ENCODE data around the gene PEX19.
"Not testable (repeated sequence)": the region's sequence is repeated elsewhere in the genome, so short reads cannot be mapped to it uniquely, and the experiment has no call there.

PEX19 gene, protein sequence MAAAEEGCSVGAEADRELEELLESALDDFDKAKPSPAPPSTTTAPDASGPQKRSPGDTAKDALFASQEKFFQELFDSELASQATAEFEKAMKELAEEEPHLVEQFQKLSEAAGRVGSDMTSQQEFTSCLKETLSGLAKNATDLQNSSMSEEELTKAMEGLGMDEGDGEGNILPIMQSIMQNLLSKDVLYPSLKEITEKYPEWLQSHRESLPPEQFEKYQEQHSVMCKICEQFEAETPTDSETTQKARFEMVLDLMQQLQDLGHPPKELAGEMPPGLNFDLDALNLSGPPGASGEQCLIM

DNA sequence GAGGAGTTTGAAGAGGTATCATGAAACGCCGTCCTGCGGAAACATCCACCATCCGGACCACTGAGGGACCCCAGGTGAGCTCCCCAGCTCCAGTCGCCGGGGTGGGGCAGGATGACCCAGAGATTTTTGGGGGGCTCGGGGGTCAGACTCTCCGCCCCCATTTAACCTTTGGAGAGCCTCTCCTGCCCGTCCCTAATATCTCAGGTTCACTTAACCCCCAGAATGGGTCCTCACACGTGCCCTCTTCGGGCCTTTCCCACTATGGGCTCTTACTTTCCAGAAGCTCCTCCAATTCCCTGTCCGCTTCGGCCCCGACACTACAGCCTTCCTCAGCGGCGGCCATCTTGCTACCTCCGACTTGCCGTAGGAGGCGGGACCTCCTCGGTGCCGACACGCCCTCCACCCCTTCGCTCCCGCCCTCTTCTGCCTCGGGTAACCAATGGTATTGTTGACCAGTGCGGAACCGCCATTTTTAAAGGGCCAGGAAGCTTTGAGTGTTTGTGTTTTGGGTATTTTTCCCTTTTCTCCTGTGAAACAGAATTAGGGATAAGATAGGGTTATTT lies at the start of gene PEX19:
PEX19 (minus strand) TSS at position 352 of the 563 bp plus-strand sequence; CDS start at position 343, 9 bp downstream.
- DNase-seq: peak; percentile 87

DNA sequence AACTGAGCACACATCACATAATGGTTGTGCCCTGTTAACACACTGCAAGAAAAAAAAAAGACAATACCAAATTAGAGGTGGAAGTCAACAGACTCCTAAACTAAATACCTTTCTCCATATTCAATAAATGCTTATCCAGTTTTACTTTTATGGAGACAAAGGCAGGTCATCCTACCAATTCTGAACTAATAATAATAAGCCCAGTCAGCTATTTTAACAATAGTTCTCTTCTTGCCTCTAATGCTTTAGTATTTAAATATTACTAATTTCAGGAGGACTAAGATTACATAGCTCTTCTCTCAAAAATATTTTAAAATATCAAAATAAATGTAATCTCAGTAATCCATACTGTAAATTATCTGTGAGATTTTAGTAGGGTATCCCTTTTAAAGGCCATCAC lies 47.6 kb upstream of the PEX19 start:
- DNase-seq: no peak

DNA sequence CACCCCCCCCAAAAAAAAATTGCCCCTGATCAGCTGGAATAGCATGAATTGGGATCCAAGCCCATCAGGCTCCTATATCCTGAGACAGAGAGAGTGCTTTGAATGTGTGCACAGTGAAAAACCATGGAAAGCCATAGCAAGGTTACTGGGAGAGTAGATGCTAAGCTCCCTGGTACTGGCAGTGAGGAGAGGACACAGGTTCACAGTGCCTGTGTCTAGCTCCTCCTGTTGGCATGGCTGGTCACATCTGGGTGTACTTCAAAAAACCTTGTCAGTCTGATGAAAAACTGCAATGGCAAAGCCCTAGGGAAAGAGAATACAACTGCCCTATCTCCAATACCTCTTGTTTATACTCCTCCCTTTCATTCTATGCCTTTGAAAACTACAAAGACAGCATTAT lies 45.2 kb upstream of the PEX19 start:
- DNase-seq: no peak

DNA sequence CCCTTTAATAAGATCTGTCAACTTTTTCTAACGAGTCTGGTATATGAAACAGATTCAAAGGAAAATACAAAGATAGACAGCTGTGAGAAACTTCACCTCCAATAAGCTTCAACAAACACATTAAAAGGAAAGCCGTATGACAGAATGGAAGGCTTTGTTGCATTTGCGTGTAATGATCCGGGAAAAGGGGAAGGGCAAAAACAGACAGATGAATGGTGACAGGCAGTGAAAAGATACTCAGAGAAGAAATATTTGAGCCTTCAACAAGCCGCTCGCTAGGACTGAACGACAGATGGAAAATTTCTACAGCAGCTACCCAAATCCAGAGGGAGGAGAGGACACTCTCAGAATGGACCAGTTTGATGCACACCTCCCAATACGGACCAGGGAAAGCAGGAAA lies 43.3 kb upstream of the PEX19 start:
- no peak for DNase-seq

DNA sequence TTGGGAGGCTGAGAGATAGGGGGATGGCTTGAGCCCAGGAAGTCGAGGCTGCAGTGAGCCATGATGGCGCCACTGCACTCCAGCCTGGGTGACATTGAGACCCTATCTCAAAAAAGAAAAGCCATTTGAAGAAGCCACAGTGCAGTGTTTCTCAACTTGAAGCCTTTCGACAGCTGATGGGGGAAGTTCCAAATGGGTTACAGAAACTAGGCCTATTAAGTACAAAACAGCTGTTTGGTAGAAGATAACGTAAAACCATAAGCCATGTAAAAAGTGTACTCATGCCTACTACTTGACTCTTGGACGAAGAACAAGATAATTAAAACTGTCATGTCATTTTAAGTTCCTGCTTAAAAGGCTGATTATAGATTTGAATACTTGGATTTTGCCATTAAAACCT lies 41.5 kb upstream of the PEX19 start:
- DNase-seq: no peak

DNA sequence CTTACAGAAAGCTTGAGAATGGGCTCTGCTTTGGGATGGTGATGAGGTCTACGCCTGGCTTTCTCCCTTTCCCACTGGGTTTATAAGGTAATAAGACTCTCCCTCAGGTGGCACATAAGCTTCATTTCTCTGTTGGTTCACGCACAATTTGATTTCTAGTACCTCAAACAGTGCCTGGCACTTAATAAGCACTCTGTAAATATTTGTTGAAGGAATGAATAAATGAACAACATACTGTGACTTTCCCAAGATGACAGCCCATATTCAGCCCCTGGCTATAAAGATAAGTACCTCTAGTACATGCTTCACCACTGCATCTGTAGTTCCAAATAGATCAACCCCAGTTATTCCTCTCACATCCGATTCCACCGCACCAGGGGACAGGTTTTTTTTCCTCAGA lies 40.3 kb upstream of the PEX19 start:
- DNase-seq: no peak

DNA sequence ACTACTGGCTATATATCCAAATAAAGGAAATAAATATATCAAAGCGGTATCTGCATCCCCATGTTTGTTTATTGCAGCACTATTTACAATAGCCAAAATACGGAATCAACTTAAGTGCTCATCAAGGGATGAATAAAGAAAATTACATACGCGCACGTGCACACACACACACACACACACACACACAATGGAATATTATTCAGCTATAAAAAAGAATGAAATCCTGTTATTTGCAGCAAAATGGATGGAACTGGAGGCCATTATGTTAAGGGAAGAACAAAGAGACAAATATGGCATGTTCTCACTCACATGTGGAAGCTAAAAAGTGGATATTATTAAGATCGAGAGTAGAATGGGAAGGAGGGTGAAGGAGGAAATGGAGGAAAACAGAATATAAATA lies 37.9 kb upstream of the PEX19 start:
- DNase-seq: no peak

DNA sequence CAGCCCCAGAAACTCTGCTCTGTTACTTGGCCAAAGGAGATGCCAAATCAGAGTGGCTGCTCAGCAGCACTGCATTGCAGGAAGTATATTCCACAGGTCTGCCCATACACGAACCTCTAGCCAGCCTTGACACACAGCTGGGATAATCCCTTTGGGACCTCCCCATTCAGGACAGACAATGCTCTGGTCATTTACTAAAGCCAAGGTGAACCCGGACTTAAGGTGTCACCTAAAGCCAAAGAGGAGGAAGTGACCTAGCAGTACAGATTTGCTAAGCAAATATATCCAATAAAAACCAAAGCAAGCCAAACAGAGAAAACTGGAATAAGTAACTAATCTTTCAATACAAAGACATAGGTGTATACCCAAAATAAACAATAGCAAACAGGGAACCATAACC lies 30.4 kb upstream of the PEX19 start:
- DNase-seq: no peak

DNA sequence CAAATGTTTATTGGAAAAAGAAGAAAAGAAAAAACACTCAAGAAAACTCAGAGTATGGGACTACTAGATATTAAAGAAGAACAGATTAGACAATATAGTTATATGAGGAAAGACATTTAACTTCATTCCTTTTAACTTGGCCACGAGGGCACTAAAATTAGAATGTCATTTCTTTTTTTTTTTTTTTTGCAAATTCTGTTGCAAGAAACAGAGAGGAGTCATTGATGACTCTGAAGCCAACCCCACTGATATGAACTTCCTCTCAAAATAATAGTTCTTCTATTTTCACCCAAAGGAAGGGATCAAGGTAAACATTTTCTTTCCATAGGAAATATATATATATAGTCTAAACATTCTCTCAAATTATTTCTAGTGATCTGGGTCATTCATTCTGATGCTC lies 24.6 kb upstream of the PEX19 start:
- DNase-seq: no peak

DNA sequence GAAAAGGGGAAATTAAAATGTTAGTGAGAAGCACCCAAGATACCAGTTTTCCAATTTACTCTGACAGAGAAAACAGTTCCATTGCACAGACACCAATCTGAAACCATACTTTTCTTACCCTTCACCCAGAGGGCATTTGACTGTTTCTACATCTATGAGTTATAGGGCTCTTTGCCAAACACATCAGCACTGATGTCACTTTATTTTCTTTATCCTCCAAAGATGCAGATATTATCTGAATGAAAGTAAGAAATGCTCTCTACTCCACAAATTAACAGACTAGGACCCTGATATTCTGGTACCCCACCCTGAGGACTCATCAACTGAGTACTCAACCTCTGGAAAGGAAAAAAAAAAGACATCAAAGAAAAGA lies 24.2 kb upstream of the PEX19 start:
- no peak for DNase-seq

DNA sequence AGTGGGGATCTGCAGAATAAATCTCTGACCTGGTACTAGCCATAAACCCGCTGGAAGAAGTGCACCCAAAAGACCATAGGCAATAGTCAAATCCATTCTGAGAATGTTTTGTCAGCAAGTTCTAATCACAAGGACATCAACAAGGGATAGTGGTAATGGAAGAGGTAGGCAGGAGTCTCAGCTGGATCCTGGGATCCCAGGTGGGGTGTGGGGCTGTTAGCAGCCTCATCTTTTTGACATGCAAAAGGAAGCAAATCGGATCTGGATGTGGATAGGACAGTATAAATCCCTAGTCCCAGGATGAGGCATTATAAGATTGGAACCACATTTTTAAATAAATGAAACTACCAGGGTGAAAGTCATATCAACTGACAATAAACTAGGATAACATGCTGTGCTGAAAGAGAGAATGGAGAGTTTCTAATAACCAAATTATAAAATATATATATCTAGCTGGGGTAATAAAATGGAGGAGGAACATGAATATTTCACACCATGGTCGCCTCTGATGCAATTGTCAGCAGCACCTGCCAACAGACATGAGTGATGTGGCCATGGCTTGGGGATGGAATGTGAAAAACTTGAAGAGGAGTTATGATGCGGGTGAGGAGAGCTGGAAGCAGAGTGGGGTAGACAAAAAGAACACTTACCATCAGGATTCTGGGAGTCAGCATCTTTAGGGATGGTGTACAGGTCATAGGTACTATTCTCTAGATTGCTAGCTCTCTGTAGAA lies 23.7 kb upstream of the PEX19 start:
- no peak for DNase-seq

DNA sequence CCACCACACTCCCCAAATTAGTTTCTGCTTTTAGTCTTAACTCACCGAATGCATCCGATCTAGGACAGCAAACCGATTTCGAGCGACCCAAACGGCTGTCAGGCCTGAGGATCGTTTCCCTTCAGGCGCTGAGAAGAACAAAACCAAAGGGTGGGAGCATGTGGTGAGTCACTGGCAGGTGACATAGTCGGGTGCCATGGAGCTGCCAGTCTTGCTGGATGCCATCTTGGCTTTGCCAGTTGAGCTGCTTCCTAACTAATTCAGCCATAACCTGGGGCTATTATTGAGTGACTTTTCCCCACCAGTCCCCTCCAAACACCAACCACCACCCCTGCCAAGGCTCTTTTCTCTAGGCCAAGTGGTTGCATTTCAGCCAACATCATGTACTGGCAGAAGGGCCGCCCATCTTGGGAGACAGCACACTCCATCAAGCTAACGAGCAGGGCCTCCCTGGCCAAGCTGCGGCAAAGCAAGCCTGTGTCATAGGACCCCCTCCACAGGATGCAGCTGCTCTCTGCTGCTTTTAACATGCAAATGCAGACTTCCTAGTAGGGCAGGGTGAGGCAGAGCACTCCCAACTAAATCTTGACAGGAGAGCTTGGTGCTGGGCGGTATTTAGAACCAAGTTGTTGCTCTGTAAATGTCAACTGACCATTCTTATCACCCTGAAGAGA lies 22.3 kb upstream of the PEX19 start:
- no peak for DNase-seq

DNA sequence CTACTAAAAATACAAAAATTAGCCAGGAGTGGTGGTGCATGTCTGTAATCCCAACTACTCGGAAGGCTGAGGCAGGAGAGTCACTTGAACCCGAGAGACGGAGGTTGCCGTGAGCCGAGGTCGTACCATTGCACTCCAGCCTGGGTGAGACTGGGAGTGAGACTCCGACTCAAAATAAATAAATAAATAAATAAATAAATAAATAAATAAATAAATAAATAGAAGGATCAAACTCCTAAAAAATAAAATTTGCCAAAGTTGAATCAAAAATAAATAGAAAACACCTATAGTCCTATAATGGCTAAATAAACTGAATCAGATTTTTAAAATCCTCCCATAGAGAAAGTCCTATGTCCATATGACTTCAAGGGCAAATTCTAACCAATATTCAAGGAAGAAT lies 15.2 kb upstream of the PEX19 start:
- DNase-seq: no peak

DNA sequence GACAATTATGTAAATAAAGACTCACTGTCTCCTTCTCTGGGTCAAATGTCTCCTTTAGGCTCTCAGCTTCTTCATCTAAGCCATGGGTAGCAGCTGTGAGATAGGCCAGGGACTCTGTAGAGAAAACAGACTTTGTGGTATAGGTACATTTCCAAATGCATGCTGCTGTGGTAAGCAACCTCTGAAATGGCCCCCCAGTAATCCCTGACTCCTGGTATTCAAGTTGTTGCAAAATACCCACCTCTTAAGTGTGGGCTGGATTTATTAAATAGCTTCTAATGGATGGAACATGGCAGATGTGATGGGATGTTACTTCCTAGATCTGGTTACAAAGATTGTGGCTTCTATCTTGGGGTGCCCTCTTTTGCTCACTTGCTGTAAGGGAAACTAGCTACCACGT lies 11.1 kb upstream of the PEX19 start:
- DNase-seq: no peak

DNA sequence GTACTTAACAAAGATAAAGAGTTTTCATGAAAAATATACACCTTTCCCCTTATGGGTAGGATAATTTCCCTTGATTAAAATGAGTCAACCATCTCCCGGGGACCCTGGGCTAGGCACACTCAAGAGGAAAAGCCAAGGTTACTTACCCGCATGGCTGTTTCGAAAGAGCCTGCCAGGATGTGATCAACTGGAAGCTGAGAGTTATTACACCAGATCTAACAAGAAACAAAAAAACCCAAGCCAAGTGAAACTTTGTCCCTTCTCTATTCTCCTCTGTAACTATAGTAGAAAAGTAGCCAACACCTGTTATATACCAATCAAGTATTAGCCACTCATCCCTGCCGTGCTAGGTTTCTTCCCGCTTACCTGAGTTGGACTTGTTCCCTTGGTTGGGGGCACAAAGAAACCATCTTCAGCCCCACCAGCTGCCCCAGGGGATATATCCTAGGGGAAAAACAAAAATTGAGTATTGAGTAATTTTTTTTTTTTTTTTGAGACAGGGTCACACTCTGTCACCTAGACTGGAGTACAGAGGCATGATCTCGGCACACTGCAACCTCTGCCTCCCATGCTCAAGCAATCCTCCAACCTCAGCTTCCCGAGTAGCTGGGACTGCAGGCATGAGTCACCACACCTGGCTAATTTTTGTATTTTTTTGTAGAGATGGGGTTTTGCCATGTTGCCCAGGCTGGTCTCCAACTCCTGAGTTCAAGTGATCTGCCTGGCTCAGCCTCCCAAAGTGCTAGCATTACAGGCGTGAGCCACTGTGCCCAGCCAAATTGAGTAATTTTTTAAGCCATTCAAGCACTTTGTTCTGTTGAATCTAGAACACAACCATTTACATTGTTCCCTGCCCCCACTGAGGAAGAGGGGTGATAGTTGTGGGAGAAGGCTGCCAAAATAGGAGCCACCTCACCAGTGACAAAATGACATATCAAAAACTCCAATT lies 8.4 kb upstream of the PEX19 start:
- no peak for DNase-seq

DNA sequence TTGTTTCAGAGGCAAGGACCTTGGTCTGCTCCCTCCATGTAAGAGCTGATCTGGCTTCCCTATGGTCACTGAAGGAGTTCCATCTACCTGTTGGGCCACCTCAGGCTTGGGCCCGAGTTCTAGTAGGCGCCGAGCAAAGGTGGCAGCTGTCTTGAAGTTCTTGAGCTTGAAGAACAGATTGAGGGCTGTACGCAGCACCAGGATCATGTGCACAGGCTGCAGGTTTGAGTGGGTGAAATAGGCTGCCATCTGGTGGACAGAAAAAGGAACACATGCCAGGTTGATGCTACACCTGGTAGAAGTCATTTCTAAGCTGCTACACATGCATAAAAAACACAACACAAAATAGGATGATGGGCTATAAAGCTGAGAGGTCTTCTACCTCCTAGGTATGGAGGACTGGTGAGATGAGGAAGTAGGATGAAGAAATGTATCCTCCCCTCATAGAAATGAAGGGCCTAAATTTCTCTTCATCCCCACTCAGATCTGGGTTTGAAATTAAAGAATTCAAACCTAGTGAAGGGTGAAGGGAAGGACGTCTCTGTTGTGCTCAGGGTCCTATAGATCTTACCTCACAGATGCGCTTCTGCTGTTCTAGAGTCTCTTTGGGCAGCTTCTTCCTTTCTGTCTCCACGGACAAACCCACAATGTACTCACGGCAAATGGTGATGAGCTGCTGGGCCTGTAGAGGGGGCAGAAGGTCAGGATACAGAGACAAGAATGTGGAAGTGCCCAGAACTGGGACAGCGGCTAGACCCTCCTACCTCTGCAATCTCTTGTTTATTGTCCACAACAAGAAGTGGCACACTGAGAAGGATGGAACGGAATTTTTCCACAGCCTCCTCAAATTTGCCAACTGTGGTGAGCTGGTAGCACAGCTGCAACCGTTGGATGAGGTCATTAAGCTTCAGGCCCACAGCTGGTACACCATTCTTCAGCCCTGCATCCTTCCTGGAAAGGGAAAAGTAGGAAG lies 6.6 kb upstream of the PEX19 start:
- DNase-seq: peak; percentile 27

DNA sequence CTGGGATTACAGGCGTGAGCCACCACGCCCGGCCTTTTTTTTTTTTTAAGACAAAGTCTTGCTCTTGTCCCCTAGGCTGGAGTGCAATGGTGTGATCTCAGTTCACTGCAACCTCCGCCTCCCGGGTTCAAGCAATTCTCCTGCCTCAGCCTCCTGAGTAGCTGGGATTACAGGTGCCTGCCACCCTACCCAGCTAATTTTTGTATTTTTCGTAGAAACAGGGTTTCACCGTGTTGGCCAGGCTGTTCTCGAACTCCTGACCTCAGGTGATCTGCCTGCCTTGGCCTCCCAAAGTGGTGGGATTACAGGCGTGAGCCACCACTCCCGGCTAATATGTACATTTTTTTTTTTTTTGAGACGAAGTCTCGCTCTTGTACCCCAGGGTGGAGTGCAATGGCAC lies 2.8 kb upstream of the PEX19 start:
- DNase-seq: not testable (repeated sequence)

DNA sequence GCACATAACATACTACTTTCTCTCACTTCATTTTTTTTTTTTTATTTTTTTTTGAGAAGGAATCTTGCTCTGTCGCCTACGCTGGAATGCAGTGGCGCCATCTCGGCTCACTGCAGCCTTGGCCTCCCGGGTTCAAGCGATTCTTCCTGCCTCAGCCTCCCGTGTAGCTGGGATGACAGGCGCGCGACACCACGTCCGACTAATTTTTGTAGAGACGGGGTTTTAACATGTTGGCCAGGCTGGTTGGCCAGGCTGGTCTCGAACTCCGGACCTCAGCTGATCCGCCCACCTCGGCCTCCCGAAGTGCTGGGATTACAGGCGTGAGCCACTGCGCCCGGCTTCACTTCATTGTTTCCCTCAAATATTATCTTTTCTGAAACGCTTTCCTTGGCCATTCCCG lies 573 bp upstream of the PEX19 start:
- DNase-seq: no peak

DNA sequence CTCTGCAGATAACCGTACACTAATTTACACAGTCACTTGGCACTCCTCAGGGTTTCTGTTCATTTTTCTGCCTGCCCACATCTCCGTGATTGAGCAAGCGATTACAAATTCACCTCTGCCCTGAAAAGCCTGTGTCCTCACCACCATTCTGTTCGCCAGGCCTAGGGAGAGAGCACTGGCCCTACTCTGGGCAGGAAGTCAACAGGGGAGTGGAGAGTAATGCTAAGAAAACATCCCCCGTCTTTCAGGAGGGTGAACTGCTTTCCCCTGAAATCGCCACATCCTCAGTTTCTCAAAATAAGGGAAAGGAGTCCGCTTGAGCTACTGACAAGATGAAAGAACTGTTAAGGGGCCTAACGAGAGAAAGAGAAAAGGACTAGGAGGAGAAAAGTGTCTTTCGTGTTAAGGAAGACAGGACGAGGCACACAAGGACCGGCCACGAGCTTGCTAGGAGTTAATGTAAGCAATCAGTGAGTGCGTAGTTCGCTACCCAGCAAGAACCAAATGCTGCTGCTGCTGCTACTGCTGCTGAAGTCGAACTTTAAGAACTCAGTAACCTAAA lies 632 bp downstream of the PEX19 start:
- DNase-seq: peak; percentile 1

DNA sequence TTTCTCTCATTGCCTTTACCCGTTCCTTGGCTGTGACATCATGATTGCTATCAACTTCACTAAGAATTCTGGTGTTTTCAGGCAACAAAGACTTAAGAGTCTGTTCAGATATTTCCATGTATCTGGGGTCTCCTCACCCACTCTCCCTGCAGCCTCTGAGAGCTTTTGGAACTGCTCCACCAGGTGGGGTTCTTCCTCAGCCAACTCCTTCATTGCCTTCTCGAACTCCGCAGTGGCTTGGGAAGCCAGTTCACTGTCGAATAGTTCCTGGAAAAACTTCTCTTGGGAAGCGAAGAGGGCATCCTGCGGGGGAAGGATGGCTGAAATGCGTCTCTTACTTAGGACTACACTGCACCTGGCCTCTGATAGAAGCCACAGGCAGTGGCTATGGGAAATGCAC lies 2.1 kb downstream of the PEX19 start:
- no peak for DNase-seq

DNA sequence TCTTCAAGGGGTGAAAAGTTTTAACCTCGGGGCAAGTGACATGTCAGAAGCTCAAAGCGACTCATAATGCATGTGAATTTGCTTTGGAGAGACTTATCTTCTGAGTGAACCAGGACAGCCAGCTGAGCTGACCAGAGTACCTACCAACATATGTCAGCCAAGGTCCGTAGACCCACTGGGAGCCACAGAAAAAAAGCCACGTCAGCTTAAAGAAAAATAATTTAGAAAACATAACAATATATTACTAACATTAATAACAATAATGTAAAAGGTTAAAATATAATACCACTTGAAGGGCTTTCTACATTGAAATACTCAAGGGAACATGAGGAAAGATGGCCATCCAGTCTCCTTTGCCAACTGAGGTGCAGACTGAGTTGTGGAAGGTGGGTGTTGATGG lies 6.9 kb downstream of the PEX19 start:
- no peak for DNase-seq
